ENCODE results near the gene KRT86. TPM values are rescaled to one million over a fixed set of nuclear protein-coding genes. Genes with fewer than 3 reads are reported as not detected.

KRT86 gene
- total and polyA plus RNA-seq, 2 experiments from 2014 or later: 0.16 TPM; not detected in 1

GRCh38 chr12:52264435-52264825, 10.0 kb upstream of the KRT86 start:
- H3F3A ChIP-seq (replicated peaks; ENCODE audit: low read depth): no peaks in the 10 kb centered on the region
- H3K9me3 Mint-ChIP-seq: peaks cover 32% of the 10 kb centered on the region
- no peaks in the 10 kb centered on the region for H3K79me2 ChIP-seq (replicated peaks; ENCODE audit: insufficient read depth)
- TF ChIP-seq REST (IDR thresholded peaks at IDR 0.05; ENCODE audit: unreplicated experiment) (no peak), JUNB (IDR thresholded peaks at IDR 0.05; ENCODE audit: unreplicated experiment) (no peak), CTCF (conservative IDR thresholded peaks at IDR 0.05; ENCODE audit: low read depth in 2 of 2) (no peak), EZH2 (IDR thresholded peaks at IDR 0.05; ENCODE audit: low read depth, unreplicated experiment) (no peak), EZH2phosphoT487 (IDR thresholded peaks at IDR 0.05; ENCODE audit: unreplicated experiment) (no peak), ZNF462 (CRISPR knock-in tag; IDR thresholded peaks at IDR 0.05) (no peak), ETS1 (IDR thresholded peaks at IDR 0.05) (no peak), CREB1 (CRISPR knock-in tag; IDR thresholded peaks at IDR 0.05; ENCODE audit: low read depth) (no peak), ZNF331 (CRISPR knock-in tag; IDR thresholded peaks at IDR 0.05; ENCODE audit: low read depth) (no peak), POLR2AphosphoS5 (IDR thresholded peaks at IDR 0.05; ENCODE audit: low read depth) (no peak), NANOG (IDR thresholded peaks at IDR 0.05; ENCODE audit: borderline replicate concordance) (no peak), STAT1 (IDR thresholded peaks at IDR 0.05; ENCODE audit: unreplicated experiment) (no peak), ZNF114 (CRISPR knock-in tag; IDR thresholded peaks at IDR 0.05) (no peak)
- H3K27ac Mint-ChIP-seq: no peak overlapping the region
- H3K27me3 ChIP-seq (ENCODE audit: insufficient read depth): peaks cover 8% of the 10 kb centered on the region
- H3K4me2 ChIP-seq: no peak overlapping the region
- peaks cover 6% of the 10 kb centered on the region for H3K27me3 Mint-ChIP-seq (ENCODE audit: insufficient read depth, low read depth, poor library complexity)
- H3K36me3 ChIP-seq (ENCODE audit: insufficient read depth): no peaks in the 10 kb centered on the region
- H4K20me1 ChIP-seq (replicated peaks; ENCODE audit: insufficient read depth): no peaks in the 10 kb centered on the region
- H3K4me3 ChIP-seq: no peak overlapping the region
- peaks cover under 1% of the 10 kb centered on the region; the same call in 1 of the 3 replicates for H3K36me3 Mint-ChIP-seq (ENCODE audit: low read depth)
- ATAC-seq (no peak), DNase-seq (ENCODE audit: low spot score) (no peak)
- H3K4me1 ChIP-seq (ENCODE audit: insufficient read depth): no peaks in the 10 kb centered on the region
- H3K9me2 ChIP-seq (ENCODE audit: insufficient read depth): peaks cover 9% of the 10 kb centered on the region
- H2AFZ ChIP-seq: no peak overlapping the region
- peaks cover 7% of the 10 kb centered on the region for H3K4me1 Mint-ChIP-seq
- H3K27ac ChIP-seq (ENCODE audit: low read depth): no peak overlapping the region
- no peak overlapping the region for H3K4me3 Mint-ChIP-seq
